NCI-H2196 treated with DMSO at 0.1 percent for 48 hours (cell line): ENCODE results near the gene STIMATE.

ENCODE experiments used
- DNase-seq: peaks from one replicate; lab custom pipeline; 2025; ENCODE audit not compliant: unreplicated experiment; lab: John Stamatoyannopoulos, UW

STIMATE gene

DNA sequence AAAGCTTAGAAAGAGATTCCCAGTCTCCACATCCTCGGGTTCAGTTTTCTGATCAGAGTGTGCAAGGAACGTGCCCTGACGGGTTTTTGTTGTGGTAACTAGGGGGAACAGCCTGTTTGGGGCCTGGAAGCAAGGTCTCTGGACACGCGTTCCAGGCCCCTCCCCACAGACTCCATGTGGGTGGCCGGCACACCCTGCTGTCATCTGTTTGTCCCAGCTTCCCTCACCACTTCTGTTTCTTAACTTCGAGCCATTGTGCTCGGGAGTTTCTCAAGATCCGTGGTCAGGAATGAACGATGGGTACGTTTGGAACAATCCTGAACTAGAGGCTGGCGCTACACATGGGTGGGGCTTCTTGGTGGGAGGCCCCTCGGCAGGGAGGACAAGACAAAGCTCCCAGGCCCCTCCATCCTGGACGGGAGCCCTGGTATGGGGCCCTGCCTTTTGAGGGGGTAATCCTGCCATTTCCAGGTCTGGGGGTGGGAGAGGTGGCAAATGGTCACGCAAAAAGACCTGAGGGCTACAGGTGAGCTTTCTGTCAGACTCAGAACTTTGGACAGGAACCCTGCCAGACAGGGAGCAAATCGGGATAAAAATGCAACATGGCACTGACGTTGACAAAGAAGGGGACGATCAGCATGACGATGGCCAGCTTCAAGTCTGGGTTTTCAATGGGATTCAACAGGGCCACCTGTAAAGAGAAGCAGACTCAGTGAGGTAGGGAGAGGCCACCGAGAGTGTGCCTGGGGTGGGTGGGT is 54.1 kb downstream of the STIMATE start:
- no peak for DNase-seq

- no peak for DNase-seq
These were observed 54.9 kb downstream of the STIMATE start for GRCh38 chr3:52842424-52842823.

GRCh38 chr3:52841981-52842340 is 55.4 kb downstream of the STIMATE start:
- DNase-seq = no peak

GRCh38 chr3:52841211-52841980 is 56.0 kb downstream of the STIMATE start:
- DNase-seq = no peak

- DNase-seq = no peak
These were observed 57.3 kb downstream of the STIMATE start for GRCh38 chr3:52839892-52840545.

DNA sequence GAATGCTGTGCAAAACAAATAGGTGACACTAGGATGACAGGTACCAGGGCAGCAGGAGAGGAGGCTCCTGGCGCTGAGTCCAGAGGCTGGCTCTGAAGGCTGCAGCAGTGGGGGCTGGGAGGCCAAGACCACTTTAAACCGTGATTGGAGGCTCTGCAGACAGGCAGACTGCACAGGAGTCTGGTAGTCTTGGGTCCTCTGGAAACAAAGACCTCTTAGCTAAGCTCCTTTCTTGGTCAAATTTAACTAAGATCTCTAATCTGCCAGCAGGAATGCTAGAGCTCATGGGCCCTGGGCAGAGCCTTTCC is 58.1 kb downstream of the STIMATE start:
- DNase-seq = no peak

GRCh38 chr3:52838561-52839267 is 58.6 kb downstream of the STIMATE start:
- no peak for DNase-seq

GRCh38 chr3:52836986-52837385 is 60.4 kb downstream of the STIMATE start:
- no peak for DNase-seq

GRCh38 chr3:52836471-52836845 is 60.9 kb downstream of the STIMATE start:
- no peak for DNase-seq

DNA sequence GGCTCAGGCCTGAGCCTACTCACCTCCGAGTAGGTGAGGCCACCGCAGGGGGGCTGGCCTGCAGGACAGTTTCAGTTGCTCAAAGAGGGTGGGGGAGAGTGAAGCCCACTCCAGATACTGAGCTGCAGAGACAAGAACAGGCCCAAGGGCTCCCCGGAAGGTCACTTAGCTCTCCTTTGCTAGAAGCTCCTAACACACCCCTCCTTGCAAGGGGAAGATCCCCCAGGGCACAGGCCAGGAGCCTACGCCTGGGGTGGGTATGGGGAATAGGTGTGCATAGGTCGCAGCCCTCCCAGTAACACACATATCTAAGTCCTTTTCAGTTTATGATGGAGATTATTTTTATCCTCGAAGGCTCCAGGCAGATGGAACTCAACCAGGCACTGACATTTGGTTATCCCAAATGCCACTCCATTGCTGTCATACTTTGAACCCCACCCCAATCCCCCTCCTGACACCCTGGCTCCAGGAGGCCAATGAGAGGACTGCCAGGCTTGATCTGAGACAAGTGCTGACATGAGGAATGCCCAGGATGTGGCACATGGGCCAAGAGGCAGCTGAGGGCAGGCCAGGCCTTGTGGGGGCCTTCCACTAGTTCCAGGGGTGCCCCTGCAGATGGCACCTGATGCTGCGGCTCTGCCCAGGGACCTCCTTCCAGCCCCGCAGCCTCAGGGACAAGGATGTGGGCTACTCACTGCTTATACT is 61.4 kb downstream of the STIMATE start:
- no peak for DNase-seq

DNA sequence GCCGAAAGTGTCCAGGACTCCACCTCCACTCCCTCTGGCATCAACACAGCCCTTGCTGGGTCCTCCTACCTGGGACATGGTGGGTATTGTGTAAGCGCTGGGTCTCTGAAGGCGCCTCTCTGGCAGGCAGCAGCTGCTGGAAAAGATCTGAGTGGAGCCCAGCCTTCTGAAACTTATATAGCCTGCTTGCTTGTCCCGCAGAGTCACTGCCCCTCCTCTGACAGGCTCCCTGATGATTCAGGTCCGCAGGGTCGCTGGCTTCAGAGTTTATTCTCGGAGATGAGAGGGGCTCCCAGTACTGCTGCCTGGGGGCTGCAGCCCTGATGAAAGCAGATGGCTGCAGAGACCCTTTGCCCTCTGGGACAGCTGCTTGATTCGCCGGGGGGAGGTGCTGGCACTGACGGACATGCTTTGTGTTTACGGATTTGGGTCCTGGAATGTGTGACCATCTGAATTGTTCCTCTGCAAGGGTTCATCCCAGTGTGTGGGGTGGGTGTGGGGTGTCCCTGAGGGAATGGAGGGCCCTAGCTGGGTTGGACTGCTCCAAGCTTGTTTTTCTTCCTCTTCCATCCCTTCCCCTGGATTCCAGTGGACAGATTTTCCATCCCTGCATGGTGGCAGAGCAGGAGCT is 62.4 kb downstream of the STIMATE start, which contains the start of gene MUSTN1:
Gene MUSTN1 (minus strand): TSS at position 149 of the 631 bp plus-strand sequence. CDS start 71 bp downstream, at position 78.
- no peak for DNase-seq

- DNase-seq = no peak
These were observed 64.1 kb downstream of the STIMATE start for GRCh38 chr3:52833202-52833601.

GRCh38 chr3:52831500-52832301 is 65.6 kb downstream of the STIMATE start:
- DNase-seq = no peak

DNA sequence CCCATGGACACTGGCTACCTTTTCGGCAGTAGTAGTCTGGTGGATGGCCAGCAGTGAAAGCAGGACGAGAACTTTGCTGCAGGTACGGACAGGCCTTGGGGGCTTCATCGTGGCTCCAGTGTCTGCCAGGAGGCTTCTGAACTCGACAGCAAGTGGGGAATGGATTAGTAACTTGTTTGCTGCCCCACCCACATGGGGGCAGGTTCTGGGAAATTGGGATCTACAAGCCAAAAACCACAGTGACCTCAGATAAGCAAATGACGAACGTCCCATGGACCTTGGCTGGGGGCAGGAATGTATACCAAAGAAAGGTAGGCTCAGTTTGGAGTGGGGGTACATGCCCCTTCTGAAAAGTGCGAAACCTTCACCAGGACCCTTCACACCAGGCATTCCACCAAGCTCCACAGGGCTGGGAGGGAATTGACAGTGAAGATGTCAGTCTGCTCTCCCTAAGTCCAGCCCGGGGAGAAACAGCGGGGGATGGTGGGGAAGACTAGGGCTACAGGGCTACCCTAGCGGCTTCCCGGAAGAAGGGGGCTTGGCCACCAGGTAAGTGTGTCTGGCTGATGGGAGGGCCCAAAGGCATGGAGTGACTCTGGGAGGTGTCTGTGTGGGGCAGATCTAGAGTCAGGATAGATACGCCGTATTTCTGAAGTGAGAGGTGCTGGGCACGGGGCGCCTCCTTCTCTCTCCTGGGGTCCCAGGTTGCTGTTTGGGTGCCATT is 66.7 kb downstream of the STIMATE start, which contains the start of gene ITIH4:
Gene ITIH4 (minus strand): TSS at position 138 of the 724 bp plus-strand sequence. CDS start 30 bp downstream, at position 108.
- DNase-seq = no peak

DNA sequence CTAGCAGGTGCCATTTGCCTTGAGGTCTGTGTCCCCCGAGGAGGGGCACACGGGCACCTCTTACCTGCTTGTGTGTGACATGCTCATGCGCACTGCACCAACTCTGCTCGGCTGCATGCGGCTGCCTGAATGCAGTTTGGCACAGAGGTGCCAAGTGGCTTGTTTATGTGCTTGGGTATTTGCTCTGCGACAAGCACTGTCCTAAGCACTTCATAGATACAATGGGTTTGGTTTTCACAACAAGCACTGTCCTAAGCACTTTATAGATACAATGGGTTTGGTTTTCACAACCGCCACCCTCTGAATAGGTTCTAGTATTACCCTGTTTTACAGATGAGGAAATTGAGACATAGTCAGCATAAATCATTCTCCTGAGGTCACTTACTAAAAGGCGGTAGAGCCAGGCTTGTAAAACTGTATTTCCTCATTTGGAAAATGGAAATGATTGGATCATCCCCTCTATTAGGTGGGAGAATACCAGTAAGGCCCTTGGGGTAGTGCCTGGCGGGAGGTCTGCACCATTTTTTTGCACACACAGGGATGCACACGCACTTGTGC is 67.4 kb downstream of the STIMATE start:
- no peak for DNase-seq

- no peak for DNase-seq
These were observed 67.9 kb downstream of the STIMATE start for GRCh38 chr3:52829482-52829881.

GRCh38 chr3:52827866-52828376 is 69.4 kb downstream of the STIMATE start:
- no peak for DNase-seq

- DNase-seq = no peak
These were observed 69.9 kb downstream of the STIMATE start for GRCh38 chr3:52827441-52827840.
